Measurements from ENCODE around the gene ZBTB47. TPM values are rescaled to one million over a fixed set of nuclear protein-coding genes. Genes with fewer than 3 reads are reported as not detected.

Gene ZBTB47
- total and polyA plus RNA-seq, 2 experiments from 2014 or later = 0.48 to 2.8 TPM

DNA sequence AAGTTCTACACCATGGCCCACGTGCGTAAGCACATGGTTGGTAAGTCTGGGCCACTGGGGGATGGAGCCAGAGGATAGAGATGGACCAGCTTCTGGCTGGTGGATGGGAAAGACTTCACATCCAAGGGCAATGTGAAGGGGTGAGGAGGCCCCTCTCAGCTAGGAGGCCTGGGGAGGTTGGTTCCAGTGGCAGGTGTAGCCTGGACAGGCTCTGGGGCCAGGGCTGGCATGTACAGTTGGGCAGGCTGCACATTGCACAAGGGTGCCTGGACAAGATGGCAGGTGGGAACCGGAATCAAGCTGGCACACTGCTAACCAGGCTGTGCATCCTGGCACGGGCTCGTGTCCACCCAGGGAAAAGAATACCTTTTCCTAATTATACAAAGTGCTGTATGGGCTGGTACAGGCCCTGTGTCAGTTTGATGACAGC is 8.1 kb downstream of the ZBTB47 start:
- Histone ChIP-seq H3K9me2 (ENCODE audit: insufficient read depth) (no peaks in the 10 kb centered on the region), H3K4me3 (no peak overlapping the region), H3K4me1 (ENCODE audit: insufficient read depth) (no peaks in the 10 kb centered on the region), H3K27ac (ENCODE audit: low read depth) (no peak overlapping the region), H3K4me2 (no peak overlapping the region), H4K20me1 (replicated peaks; ENCODE audit: insufficient read depth) (no peaks in the 10 kb centered on the region), H3F3A (replicated peaks; ENCODE audit: low read depth) (no peaks in the 10 kb centered on the region), H2AFZ (no peak overlapping the region), H3K36me3 (ENCODE audit: insufficient read depth) (no peaks in the 10 kb centered on the region), H3K79me2 (replicated peaks; ENCODE audit: insufficient read depth) (no peaks in the 10 kb centered on the region), H3K27me3 (ENCODE audit: insufficient read depth) (no peaks in the 10 kb centered on the region)
- no peak for DNase-seq (ENCODE audit: low spot score)
- Mint-ChIP-seq H3K4me1 (0 out of 3 replicates have a peak, but pooled peaks cover 3% of the 10 kb centered on the region), H3K9me3 (no peaks in the 10 kb centered on the region), H3K27ac (no peak overlapping the region), H3K27me3 (ENCODE audit: insufficient read depth, low read depth, poor library complexity) (peaks cover 4% of the 10 kb centered on the region), H3K36me3 (ENCODE audit: low read depth) (peaks cover 5% of the 10 kb centered on the region; the same call in 2 of the 3 replicates), H3K4me3 (no peak overlapping the region)
- no peak for ATAC-seq
- TF ChIP-seq ZNF331 (CRISPR knock-in tag; IDR thresholded peaks at IDR 0.05; ENCODE audit: low read depth) (no peak), ZNF114 (CRISPR knock-in tag; IDR thresholded peaks at IDR 0.05) (no peak), POLR2AphosphoS5 (IDR thresholded peaks at IDR 0.05; ENCODE audit: low read depth) (no peak), STAT1 (IDR thresholded peaks at IDR 0.05; ENCODE audit: unreplicated experiment) (no peak), REST (IDR thresholded peaks at IDR 0.05; ENCODE audit: unreplicated experiment) (no peak), ZNF462 (CRISPR knock-in tag; IDR thresholded peaks at IDR 0.05) (no peak), EZH2phosphoT487 (IDR thresholded peaks at IDR 0.05; ENCODE audit: unreplicated experiment) (no peak), CREB1 (CRISPR knock-in tag; IDR thresholded peaks at IDR 0.05; ENCODE audit: low read depth) (no peak), EZH2 (IDR thresholded peaks at IDR 0.05; ENCODE audit: low read depth, unreplicated experiment) (no peak), NANOG (IDR thresholded peaks at IDR 0.05; ENCODE audit: borderline replicate concordance) (no peak), JUNB (IDR thresholded peaks at IDR 0.05; ENCODE audit: unreplicated experiment) (no peak)
- TF ChIP-seq, protein P1, sequence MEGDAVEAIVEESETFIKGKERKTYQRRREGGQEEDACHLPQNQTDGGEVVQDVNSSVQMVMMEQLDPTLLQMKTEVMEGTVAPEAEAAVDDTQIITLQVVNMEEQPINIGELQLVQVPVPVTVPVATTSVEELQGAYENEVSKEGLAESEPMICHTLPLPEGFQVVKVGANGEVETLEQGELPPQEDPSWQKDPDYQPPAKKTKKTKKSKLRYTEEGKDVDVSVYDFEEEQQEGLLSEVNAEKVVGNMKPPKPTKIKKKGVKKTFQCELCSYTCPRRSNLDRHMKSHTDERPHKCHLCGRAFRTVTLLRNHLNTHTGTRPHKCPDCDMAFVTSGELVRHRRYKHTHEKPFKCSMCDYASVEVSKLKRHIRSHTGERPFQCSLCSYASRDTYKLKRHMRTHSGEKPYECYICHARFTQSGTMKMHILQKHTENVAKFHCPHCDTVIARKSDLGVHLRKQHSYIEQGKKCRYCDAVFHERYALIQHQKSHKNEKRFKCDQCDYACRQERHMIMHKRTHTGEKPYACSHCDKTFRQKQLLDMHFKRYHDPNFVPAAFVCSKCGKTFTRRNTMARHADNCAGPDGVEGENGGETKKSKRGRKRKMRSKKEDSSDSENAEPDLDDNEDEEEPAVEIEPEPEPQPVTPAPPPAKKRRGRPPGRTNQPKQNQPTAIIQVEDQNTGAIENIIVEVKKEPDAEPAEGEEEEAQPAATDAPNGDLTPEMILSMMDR (conservative IDR thresholded peaks at IDR 0.05; ENCODE audit: low read depth in 2 of 2) = no peak
- TF ChIP-seq, protein P2, sequence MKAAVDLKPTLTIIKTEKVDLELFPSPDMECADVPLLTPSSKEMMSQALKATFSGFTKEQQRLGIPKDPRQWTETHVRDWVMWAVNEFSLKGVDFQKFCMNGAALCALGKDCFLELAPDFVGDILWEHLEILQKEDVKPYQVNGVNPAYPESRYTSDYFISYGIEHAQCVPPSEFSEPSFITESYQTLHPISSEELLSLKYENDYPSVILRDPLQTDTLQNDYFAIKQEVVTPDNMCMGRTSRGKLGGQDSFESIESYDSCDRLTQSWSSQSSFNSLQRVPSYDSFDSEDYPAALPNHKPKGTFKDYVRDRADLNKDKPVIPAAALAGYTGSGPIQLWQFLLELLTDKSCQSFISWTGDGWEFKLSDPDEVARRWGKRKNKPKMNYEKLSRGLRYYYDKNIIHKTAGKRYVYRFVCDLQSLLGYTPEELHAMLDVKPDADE (IDR thresholded peaks at IDR 0.05) = no peak
